HCT116 (cell line): ENCODE data around the gene SIL1. TPM values are rescaled to one million over a fixed set of nuclear protein-coding genes. Genes with fewer than 3 reads are reported as not detected.

Experiments
- ATAC-seq: fragments of 200-7000 bp; cut with Tn5 transposase; 2 replicates; pipeline ENCODE4 v1.9.1; 2020; ENCODE audit warnings: mild to moderate bottlenecking, moderate library complexity
- BruUV-seq: library from RNA; stranded (reverse); fragments of 400-500 nt; replicated peaks from 2 replicates; lab custom pipeline; 2021; lab: Mats Ljungman, UMichigan
- CTCF ChIA-PET: fragments of 300-600 bp; sonication (Branson Sonifier 250); formaldehyde crosslinking; loops from one replicate; lab custom pipeline; 2021; ENCODE audit warnings: antibody characterized with exemption; lab: Charles Lee
- POLR2A ChIA-PET: fragments of 300-600, 350-600 bp; sonication (Branson Sonifier 250); formaldehyde crosslinking; loops from one replicate; lab custom pipeline; 2021; ENCODE audit warnings: antibody characterized with exemption; lab: Charles Lee
- RAD21 ChIA-PET, 2 experiments: fragments of 300-600 bp; sonication (Branson Sonifier 250); formaldehyde crosslinking; loops; one replicate each; lab custom pipeline; 2023; ENCODE audit warnings: low total read pairs in 2 of 2; ENCODE audit not compliant: uncharacterized antibody in 2 of 2, unreplicated experiment in 2 of 2, low non-redundant PET in 1 of 2; lab: Charles Lee
- DNase-seq: peaks from one replicate; pipeline ENCODE4 v3.0.0-alpha.2; 2010; ENCODE audit warnings: low read depth, low spot score
- H2AFZ ChIP-seq: fragments of 200-600 bp; shearing (Covaris generic), sonication (generic); 2 replicates; pipeline ENCODE4 v1.6.1; 2017; ENCODE audit warnings: low read depth, mixed run types, mixed read lengths, antibody characterized with exemption, low read length; ENCODE audit not compliant: poor library complexity, severe bottlenecking
- H3K27ac ChIP-seq: 2 replicates; pipeline ENCODE4 v1.5.1; 2012; ENCODE audit warnings: low read depth, low read length
- H3K27me3 ChIP-seq: fragments of 200-600 bp; sonication (generic); 2 replicates; pipeline ENCODE4 v1.6.1; 2016; ENCODE audit warnings: mixed run types, low read length, mixed read lengths; ENCODE audit not compliant: insufficient read depth
- H3K36me3 ChIP-seq, 2 experiments: fragments of 200-500 bp in 1 of 2; fragments of 200-600 bp in 1 of 2; sonication (Bioruptor generic) in 1 of 2; sonication (generic) in 1 of 2; 2 replicates each; pipeline versions ENCODE4 v1.5.1 to v1.6.1; 2014 to 2016; ENCODE audit warnings: low read length in 2 of 2, inconsistent platforms in 1 of 2, mixed read lengths in 1 of 2, mixed run types in 1 of 2; ENCODE audit not compliant: insufficient read depth in 2 of 2, control insufficient read depth in 1 of 2
- H3K4me1 ChIP-seq, 2 experiments: fragments of 200-600 bp in 1 of 2; sonication (generic) in 1 of 2; 2 replicates each; pipeline versions ENCODE4 v1.5.1 to v1.6.1; 2012 to 2017; ENCODE audit warnings: low read length in 2 of 2, inconsistent platforms in 1 of 2, mild to moderate bottlenecking in 1 of 2, mixed read lengths in 1 of 2, mixed run types in 1 of 2, moderate library complexity in 1 of 2; ENCODE audit not compliant: insufficient read depth in 2 of 2, control insufficient read depth in 1 of 2
- H3K4me2 ChIP-seq: fragments of 200-600 bp; sonication (generic); 2 replicates; pipeline ENCODE4 v1.6.1; 2017; ENCODE audit warnings: mixed run types, low read length, mixed read lengths
- H3K4me3 ChIP-seq, 2 experiments: fragments of 200-600 bp in 1 of 2; sonication (generic) in 1 of 2; replicated peaks in 1 of 2; 2 replicates each; pipeline ENCODE4 v1.5.1; 2011 to 2016; ENCODE audit warnings: low read length in 2 of 2, control low read depth in 1 of 2, low read depth in 1 of 2, mild to moderate bottlenecking in 1 of 2, mixed read lengths in 1 of 2, mixed run types in 1 of 2
- H3K79me2 ChIP-seq: fragments of 200-600 bp; sonication (generic); 2 replicates; pipeline ENCODE4 v1.6.1; 2017; ENCODE audit warnings: mild to moderate bottlenecking, mixed run types, low read length, moderate library complexity, mixed read lengths; ENCODE audit not compliant: insufficient read depth
- H3K9ac ChIP-seq: fragments of 200-600 bp; sonication (generic); 2 replicates; pipeline ENCODE4 v1.6.1; 2016; ENCODE audit warnings: low read length, mixed read lengths
- H3K9me2 ChIP-seq: fragments of 200-600 bp; sonication (generic), shearing (Covaris generic); 2 replicates; pipeline ENCODE4 v1.6.1; 2017; ENCODE audit warnings: mixed run types, mild to moderate bottlenecking, moderate library complexity; ENCODE audit not compliant: insufficient read depth
- H3K9me3 ChIP-seq, 2 experiments: fragments of 200-500 bp in 1 of 2; fragments of 200-600 bp in 1 of 2; sonication (Bioruptor generic) in 1 of 2; sonication (generic) in 1 of 2; 2 replicates each; pipeline ENCODE4 v1.6.1; 2014 to 2017; ENCODE audit warnings: low read length in 2 of 2, mixed read lengths in 2 of 2, inconsistent platforms in 1 of 2, low read depth in 1 of 2, mild to moderate bottlenecking in 1 of 2, mixed run types in 1 of 2, moderate library complexity in 1 of 2; ENCODE audit not compliant: control insufficient read depth in 1 of 2, insufficient read depth in 1 of 2
- H4K20me1 ChIP-seq: fragments of 200-600 bp; sonication (generic), shearing (Covaris generic); 2 replicates; pipeline ENCODE4 v1.6.1; 2017; ENCODE audit warnings: mixed run types, mild to moderate bottlenecking, moderate library complexity; ENCODE audit not compliant: insufficient read depth
- ATF3 ChIP-seq: IDR thresholded peaks from 2 replicates; pipeline ENCODE4 v1.6.1; 2012
- EGR1 ChIP-seq: IDR thresholded peaks from 2 replicates; pipeline ENCODE4 v1.6.1; 2012; ENCODE audit warnings: low read depth
- ELF1 ChIP-seq: IDR thresholded peaks from 2 replicates; pipeline ENCODE4 v1.6.1; 2012; ENCODE audit warnings: low read depth, borderline replicate concordance
- EZH2 ChIP-seq: fragments of 200-600 bp; sonication (generic); IDR thresholded peaks from 2 replicates; pipeline ENCODE4 v1.6.1; 2017; ENCODE audit warnings: antibody characterized with exemption, mixed run types
- FOSL1 ChIP-seq: IDR thresholded peaks from 2 replicates; pipeline ENCODE4 v1.6.1; 2012; ENCODE audit warnings: low read depth
- JUND ChIP-seq: IDR thresholded peaks from 2 replicates; pipeline ENCODE4 v1.6.1; 2012
- MAX ChIP-seq: IDR thresholded peaks from 2 replicates; pipeline ENCODE4 v1.6.1; 2012
- POLR2A ChIP-seq: IDR thresholded peaks from 2 replicates; pipeline ENCODE4 v1.7.0; 2011; ENCODE audit warnings: borderline replicate concordance; ENCODE audit not compliant: insufficient read depth, insufficient read length; ENCODE audit errors: extremely low read depth
- POLR2AphosphoS5 ChIP-seq: IDR thresholded peaks from 2 replicates; pipeline ENCODE4 v1.6.1; 2011; ENCODE audit warnings: mild to moderate bottlenecking, low read depth, low read length, moderate library complexity
- RAD21 ChIP-seq: IDR thresholded peaks from 2 replicates; pipeline ENCODE4 v1.6.1; 2012; ENCODE audit warnings: low read depth, mild to moderate bottlenecking
- SIN3A ChIP-seq: IDR thresholded peaks from 2 replicates; pipeline ENCODE4 v1.6.1; 2012; ENCODE audit warnings: low read depth
- SRF ChIP-seq: IDR thresholded peaks from 2 replicates; pipeline ENCODE4 v1.6.1; 2012; ENCODE audit warnings: low read depth
- TCF7L2 ChIP-seq: IDR thresholded peaks from 2 replicates; pipeline ENCODE4 v1.7.0; 2011; ENCODE audit warnings: borderline replicate concordance, inconsistent platforms; ENCODE audit not compliant: insufficient read depth, insufficient read length; ENCODE audit errors: extremely low read depth
- YY1 ChIP-seq: IDR thresholded peaks from 2 replicates; pipeline ENCODE4 v1.6.1; 2011; ENCODE audit warnings: low read length, low read depth, moderate library complexity, mild to moderate bottlenecking; ENCODE audit not compliant: insufficient replicate concordance; ENCODE audit errors: extremely low read depth
- ZFX ChIP-seq: fragments of 450-650 bp; IDR thresholded peaks from 2 replicates; pipeline ENCODE4 v1.6.1; 2017
- intact Hi-C: fragments of 100-400 bp; cut with micrococcal nuclease; formaldehyde crosslinking; loops from 2 replicates; pipeline ENCODE4 v1.10.0; 2022
- total RNA-seq: library from RNA; stranded (reverse); gene quantifications from one replicate; pipeline ENCODE4 v1.2.1, GENCODE V29; 2021; ENCODE audit not compliant: unreplicated experiment

The SIL1 gene
- total RNA-seq, 1 experiment from 2014 or later, result 34.0 TPM

- no peaks in the 10 kb centered on the region for H3K9me2 ChIP-seq
- no TSS peak for BruUV-seq
- TF ChIP-seq EGR1 (no peak), POLR2AphosphoS5 (no peak), ZFX (no peak), EZH2 (no peak), RAD21 (no peak)
- no peak overlapping the region for H3K4me2 ChIP-seq
- H3K9me3 ChIP-seq, result no peaks in the 10 kb centered on the region
- no peaks in the 10 kb centered on the region for H3K4me1 ChIP-seq
- no peak overlapping the region for H2AFZ ChIP-seq
- no peaks in the 10 kb centered on the region for H3K36me3 ChIP-seq
- H3K27ac ChIP-seq, result no peak overlapping the region
- ChIA-PET RAD21 (no interaction called here), POLR2A (no interaction called here), CTCF (no interaction called here)
- no peaks in the 10 kb centered on the region for H4K20me1 ChIP-seq
- H3K9ac ChIP-seq, result no peak overlapping the region
- H3K4me3 ChIP-seq, result no peak overlapping the region
- H3K27me3 ChIP-seq, result no peaks in the 10 kb centered on the region
- ATAC-seq (no peak), DNase-seq (no peak)
- intact Hi-C loops, result no loop called here
- H3K79me2 ChIP-seq, result no peaks in the 10 kb centered on the region
Measured at GRCh38 chr5:138946831-138947560, 251.2 kb downstream of the SIL1 start.

- ATAC-seq (no peak), DNase-seq (no peak)
- H3K79me2 ChIP-seq, result no peaks in the 10 kb centered on the region
- no peaks in the 10 kb centered on the region for H3K9me2 ChIP-seq
- CTCF ChIA-PET, result no interaction called here
- no peak overlapping the region for H3K4me2 ChIP-seq
- no peak overlapping the region for H3K9ac ChIP-seq
- no peaks in the 10 kb centered on the region for H3K9me3 ChIP-seq
- H3K36me3 ChIP-seq, result no peaks in the 10 kb centered on the region
- no peak overlapping the region for H2AFZ ChIP-seq
- intact Hi-C loops, result no loop called here
- H4K20me1 ChIP-seq, result no peaks in the 10 kb centered on the region
- no peaks in the 10 kb centered on the region for H3K27me3 ChIP-seq
- no peaks in the 10 kb centered on the region for H3K4me1 ChIP-seq
- BruUV-seq, result no TSS peak
- no peak for TF ChIP-seq SRF
- no peak for TF ChIP-seq JUND
- TF ChIP-seq ELF1, result no peak
- TF ChIP-seq SIN3A, result no peak
- no peak for TF ChIP-seq ATF3
- no peak for TF ChIP-seq FOSL1
- no peak for TF ChIP-seq POLR2A
- no peak for TF ChIP-seq EZH2
- TF ChIP-seq ZFX, result no peak
- no peak for TF ChIP-seq TCF7L2
- TF ChIP-seq MAX, result no peak
- TF ChIP-seq YY1, result no peak
- RAD21 ChIA-PET, result no interaction called here
- POLR2A ChIA-PET, result no interaction called here
- no peak overlapping the region for H3K4me3 ChIP-seq
- H3K27ac ChIP-seq, result no peak overlapping the region
Measured at GRCh38 chr5:138946241-138946623, 251.9 kb downstream of the SIL1 start.
